Measurements from ENCODE around the gene PRICKLE4.
"Not testable (repeated sequence)": the region's sequence is repeated elsewhere in the genome, so short reads cannot be mapped to it uniquely, and the experiment has no call there.

PRICKLE4 gene

DNA sequence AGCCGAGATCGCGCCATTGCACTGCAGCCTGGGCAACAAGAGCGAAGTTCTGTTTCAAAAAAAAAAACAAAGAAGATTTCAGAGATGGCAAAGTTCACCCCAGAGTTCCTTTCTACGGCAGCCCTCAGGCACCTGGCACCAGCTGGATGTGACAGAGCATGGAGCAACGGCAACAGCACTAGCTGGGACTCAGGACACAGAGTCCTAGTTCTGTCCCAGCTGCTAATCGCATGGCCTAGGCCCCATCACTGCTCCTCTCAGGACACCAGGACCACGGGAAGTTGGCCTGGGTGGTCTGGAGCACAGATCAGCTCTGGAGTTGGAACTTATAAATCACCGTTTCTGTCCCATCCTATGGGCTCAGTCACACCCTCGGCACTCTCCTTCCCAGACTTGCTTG is 34.5 kb upstream of the PRICKLE4 start:
- no peak for DNase-seq

DNA sequence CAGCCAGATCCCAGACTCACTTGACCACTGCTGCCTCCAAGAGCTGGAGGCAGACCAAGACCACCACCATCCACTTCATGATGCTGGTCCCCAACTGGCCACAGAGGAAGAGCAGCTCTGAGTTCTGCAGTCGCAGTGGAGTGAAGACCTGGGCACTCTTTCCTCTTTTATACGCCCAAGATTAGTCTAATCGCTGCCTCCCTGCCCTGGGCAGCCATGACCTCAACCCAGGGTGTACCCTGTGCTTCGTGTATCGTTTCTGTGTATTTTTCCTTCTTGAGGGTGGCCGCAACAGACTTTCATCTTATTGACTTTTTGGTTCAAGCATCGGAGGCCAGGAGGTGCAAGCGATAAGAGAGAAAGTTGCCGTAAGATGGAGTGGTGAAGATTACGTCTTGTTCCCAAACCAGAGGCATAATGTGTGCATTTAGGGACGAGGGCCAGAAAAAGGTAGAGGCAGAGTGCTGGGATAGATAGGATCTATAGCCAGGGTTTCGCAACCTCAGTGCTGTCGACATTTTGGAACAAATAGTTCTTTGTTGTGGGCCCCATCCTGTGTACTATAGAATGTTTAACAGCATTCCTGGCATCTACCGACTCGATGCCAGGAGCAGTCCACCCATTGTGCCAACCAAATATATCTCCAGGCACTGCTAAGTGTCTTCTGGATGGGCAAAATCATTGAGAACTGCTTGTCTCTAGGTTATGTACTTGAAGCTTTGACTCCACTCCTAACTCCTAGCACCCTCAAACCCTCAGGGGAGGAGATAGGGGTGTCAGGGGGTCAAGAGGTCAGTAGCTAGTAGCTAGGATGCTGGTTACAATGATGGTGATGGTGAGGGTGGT is 33.1 kb upstream of the PRICKLE4 start, which contains the start of gene PGC:
Gene PGC, minus strand, starts transcription at position 142 of the 846 bp plus-strand sequence. Its CDS starts 63 bp downstream, at position 79.
- DNase-seq, result no peak

DNA sequence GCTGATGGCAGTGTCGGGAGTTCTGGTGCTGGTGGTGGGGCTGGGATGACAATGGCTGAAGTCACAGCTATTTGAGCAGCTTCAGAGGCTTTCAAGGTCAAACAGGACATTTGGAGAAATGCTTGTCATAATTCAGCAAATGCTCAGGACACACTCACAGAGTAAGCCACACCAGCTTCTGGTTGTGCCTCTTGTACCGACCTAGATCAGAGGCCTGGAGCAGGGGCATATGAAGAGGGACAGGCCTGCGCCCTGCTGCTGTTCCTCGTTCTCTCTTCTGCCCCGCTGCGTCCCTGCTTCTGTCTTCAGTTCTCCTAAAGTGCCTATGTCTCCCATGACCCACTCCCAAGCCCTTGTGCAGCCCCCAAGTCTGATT is 32.5 kb upstream of the PRICKLE4 start:
- no peak for DNase-seq

DNA sequence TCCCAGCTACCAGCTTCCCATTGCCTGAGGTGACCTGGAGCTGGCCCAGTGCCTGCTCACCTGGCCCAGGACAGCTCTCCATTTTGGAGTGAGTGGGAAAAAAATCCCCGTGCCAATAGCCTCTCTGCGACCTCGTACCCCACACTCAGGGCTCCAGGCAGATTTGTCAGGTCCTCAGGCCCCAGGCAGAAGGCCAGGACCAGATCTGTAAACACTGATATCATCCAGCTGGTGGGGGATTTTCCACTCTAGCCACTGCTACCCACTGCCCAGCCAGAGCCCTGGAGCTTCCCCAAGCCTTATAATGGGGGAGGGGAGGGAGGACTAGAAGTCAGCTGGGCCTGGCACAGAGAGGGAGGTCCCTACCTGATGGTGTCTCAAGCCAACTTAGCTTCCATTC is 32.0 kb upstream of the PRICKLE4 start:
- no peak for DNase-seq

DNA sequence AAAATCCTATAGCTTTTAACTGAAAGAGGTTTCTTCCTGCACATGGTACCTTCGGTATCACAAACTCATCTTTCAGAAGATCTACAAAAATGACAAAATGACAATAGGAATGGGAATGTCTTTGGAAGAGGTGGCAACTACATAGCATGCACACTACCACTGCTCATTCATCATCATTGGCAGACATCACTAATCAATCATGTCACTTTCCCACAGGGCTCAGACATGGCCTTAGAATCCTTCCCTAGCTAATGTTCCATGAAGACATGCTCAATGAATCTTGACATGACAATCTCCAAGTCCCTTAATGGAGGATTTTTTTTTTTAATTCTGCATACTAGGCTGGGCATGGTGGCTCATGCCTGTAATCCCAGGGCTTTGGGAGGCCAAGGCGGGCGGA is 30.2 kb upstream of the PRICKLE4 start:
- no peak for DNase-seq

DNA sequence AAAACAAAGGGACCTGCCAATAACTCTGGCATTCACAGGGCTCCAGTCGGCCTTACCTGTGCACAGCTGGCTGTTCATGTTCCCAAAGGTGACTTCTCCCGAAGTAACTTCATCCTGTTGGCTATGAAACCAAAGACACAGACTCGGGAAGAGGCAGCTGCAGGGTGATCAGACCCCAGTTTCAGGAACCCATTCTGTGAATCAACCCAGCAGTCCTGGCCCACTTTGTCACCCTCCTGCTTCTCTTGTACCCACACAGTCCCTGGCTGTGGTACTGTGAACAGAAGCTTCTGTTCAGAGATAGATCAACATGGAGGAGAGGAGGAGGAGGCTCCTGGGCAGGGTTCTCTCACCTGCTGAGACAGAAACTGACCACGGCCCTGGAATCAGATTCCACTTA is 24.7 kb upstream of the PRICKLE4 start:
- DNase-seq, result no peak

DNA sequence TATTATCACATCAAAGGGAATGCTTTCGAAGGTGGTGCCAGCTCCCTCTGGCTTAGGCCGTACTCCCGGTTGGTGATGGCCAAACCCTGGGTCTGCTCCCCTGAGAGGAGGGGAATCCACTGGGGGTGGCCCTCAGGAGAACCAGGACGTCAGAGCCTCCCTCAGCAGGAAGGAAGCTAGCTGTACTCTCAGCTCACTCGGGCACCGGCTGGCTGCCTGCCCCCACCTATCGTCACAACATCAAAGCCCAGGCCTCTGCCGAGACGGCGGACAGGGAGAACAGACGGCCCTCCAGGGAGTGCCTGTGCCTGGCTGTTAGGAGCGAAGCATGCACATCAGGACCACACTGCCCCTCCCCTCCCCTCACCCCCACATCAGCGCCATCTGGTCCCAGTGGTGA is 24.2 kb upstream of the PRICKLE4 start:
- DNase-seq, result no peak

DNA sequence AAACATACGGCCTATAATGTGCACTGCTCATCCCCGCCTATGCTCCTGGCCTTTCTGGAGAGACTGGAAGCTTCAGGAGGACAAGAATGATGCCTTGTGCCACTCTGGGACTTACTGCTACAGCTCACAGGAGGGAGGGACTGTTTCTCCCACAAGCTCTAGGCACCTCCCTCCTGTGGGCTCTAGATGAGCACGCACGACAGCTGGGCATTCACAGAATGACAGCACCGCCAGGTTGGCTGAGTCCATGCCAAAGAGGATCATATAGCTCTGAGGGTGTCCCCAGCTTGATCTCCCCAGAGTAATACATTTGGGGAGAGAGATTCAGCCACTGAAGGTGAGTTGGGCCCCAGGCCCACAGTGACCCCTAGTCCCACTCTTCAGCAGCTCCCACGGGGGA is 23.3 kb upstream of the PRICKLE4 start:
- DNase-seq, result no peak

DNA sequence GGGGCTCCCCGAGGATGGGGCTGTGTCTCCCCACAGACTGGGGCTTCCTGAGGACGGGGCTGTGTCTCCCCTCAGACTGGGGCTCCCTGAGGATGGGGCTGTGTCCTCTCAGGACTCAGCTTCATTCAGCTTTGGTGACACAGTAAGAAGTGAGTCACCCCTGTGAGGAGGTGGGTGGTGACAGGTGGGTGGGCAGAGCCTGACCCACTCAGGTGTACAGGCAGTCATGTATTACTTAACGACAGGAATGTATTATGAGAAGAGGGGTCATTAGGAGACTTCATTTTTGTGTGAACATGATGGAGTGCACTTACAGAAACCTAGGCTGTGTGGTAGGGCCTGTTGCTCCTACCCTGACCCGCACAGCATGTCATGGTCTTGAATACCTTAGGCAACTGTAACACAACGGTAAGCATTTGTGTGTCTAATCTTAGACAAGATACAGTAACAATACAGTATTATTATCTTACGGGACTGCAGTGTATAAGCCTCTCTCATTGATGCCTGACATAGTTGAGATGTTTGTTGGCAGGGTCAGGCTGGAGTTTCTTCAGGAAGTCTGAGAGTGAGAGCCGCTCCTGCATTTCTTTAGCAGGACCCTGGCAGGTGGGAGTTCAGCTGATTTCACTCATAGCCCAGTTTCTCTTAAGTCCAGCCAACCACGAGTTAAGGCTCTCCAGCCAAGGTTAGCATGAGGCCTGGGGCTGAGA is 22.5 kb upstream of the PRICKLE4 start:
- DNase-seq, result no peak

DNA sequence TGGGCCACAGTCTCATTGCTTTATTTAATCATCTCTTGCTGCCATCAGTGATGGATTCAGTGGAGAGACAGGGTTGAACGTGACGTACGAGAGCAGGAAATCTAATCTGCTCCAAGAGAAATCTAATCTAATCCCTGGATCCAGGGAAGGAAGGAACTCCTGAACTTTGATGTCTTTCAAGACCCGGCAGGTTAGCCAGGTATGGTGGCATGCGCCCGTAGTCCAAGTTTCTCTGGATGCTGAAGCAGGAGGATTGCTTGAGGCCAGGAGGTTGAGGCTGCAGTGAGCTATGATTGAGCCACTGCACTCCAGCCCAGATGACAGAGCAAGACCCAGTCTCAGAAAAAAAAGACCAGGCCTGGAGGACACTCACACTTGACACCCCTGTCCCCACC is 21.9 kb upstream of the PRICKLE4 start:
- DNase-seq, result no peak

DNA sequence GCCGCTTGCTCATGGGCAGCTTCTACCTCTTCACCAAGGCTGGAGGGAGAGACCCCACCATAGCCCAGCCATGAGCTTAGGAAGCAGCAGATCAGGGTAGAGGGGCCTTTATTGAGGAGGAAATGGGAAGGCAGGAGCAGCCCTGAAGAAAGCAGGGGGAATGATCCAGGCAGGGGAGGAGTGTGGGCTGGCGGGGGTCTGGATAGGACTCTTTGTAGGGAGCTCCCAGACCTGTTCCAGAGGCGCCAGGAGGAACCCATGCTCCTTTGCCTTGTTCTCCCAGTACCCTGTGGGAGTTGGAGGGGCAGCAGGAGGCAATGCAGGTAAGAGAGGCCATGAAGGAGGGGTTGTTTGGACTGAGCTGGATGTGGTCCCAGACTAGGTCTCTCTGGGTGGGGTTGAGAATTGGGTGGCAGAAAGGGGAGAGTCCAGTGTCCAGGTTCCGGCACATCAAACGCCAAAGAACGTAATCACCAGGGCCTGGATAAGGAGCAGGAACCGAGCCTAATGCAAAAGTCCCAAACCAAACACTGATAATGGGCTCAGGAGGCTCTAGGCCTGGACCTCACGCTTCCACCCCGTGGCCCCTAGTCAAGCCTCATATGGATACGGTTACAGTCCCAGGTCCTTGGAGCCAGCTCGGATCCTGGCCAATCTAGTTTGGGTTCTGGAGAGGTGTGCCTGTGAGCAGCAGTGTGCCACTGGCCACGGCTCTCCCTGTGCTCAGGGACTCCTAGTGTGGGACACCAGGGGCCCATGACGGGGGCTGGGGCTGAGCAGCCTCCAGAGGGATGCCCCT is 21.3 kb upstream of the PRICKLE4 start:
- no peak for DNase-seq

DNA sequence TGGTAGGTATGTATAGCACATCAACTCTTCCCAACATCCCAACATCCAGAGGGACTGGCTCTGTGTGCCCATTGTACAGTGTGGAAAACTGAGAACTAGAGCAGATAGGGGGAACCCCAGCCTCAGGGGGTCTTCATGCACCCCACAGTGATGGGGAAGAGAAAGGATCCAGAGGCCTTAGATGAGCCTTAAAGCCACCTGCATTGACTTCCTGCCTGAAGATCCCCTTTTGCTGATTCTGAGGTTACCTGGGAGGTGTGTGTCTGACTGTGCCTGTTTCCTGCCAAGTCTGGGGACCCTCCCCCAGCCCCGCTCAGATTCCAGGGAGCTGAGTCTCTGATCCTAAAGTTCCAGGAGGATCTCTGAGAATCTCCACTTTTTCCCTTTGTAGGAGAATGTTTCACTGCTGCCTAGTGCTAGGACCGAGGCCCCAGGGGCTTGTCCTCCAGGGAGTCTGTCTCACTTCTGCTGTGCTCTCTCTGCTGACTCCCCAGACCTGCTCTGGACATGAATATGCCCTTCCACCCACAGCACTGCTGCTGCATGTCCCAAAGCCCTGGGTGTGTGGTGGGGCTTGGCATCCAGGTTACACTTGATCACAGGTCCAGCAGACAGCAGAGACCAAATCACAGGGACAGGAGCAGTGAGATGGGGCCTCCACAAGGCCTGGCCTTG is 20.5 kb upstream of the PRICKLE4 start:
- no peak for DNase-seq

DNA sequence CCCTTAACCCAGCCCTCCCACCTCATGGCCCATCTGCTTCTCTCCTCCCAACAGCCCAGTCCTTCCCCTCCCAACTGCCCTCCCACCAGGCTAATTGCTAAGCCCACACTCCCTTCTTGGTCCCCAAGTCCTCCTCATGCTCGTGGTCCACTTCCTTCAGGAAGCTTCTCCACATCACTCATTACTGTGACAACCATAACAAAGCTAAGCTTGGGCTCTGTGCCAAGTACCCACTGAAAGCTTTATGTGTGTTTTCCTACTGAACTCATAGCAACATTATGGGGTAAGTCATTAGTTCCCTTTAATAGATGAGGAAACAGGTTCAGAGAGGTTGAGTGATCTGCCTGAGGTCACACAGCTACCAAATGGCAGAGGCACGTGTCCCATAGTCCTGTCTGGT is 17.1 kb upstream of the PRICKLE4 start:
- no peak for DNase-seq

DNA sequence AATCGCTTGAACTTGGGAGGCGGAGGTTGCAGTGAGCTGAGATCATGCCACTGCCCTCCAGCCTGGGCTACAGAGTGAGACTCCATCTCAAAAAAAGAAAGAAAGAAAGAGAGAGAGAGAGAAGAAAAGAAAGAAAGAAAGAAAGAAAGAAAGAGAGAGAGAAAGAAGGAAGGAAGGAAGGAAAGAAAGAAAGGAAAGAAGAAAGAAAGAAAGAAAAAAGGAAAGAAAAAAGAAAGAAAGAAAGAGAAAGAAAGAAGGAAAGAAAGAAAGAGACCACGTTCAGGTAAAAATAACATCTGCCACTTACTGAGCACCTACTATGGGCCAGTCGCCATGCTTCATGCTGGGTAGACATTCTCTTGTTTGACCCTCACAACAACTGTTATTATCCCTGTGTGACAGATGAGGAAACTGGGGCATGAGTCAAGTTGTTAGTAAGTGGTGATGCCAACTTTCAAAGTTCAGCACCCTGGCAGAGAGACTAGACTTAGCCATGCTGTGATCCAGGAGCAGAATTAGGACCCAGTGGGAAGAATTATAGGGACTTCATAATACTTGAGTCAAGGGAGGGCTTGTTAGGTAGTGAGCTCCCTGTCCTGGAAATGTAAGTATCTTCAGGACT is 14.4 kb upstream of the PRICKLE4 start:
- not testable (repeated sequence) for DNase-seq

DNA sequence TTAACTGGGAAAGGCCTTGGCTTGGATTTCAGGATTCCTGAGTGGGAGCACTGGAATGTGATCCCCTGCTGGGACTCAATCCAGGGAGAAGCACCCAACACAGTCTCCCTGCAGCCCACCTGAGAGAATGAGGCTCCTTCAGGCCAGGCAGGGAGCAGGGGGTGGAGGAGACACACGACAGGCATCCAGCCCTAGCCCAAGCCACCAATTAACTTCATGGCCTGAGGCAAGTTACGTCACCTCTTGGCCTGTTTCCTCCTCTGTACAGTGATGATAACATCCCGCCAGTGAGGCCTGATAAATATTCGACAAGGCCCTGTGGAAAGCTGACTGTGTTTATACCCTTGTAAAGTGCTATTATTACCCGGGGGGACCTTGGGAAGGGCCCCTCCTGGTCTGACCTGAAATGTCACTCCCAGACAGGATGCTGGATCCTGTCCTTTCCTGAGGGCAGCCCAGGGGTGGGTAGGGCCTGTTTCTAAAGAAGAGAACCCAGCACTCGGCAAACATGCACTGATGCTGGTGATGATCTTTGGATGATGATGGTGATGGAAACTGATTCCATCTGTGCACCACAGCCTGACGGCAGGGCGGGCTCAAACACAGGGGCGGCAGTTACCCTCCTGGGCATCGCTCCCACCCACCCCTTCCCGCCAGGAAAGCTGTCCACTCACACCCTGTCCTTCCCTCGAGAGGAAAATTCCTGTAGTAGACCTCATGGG is 13.3 kb upstream of the PRICKLE4 start:
- DNase-seq, result no peak

DNA sequence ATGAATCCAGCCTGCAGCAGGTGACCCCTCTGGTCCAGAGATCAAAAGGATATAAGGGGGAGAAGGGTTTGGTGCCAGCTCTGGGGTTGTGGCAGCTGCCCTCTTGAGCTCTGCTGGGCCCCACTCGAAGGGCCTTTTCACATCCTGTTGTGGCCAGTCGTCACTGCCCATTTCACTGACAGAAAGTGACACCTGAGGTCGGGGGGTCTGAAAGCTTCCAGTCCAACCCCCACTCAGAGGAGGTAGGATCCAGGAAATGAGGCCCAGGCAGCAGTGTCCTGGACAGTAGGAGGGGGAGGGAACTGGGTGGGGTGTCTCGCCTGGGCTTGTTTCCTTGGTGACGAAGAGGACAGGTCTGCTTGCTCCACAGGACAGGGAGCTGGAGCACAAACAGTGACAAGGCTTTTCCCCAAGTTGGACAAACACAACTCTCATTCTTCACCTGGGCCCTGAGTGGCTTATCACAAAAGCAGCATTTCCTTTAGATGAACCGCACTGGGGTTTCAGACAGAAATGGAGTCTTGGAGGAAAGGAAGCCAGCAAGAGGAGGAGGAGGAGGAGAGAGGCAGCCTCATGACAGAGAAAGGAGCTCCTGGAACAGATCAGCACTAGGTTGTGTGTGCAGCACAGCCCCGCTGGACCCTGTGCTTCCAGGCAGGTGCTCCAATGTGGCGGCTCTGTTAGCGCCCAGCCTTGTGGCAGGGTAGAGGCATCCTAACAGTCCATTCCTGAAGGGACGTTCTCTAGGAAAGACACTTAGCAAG is 11.9 kb upstream of the PRICKLE4 start:
- DNase-seq, result no peak

DNA sequence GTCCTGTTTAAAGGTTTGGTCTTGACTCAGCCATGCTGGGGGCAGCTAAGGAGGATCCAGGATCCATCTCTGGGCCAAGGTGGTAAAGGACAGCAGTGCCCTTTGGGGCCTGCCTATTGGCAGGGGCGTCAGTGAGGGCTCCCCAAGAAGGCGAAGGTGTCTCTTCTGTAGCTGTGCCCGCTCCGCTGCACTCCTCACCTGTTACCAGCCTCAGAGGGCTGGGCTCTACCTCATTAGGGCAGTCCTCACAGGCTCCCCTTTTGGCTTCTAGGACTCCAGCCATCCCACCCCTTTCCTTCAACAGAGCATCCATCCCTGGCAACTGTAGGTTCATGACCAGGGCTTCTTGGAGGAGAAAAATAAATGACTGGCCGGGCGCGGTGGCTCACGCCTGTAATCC is 11.2 kb upstream of the PRICKLE4 start:
- DNase-seq, result no peak

DNA sequence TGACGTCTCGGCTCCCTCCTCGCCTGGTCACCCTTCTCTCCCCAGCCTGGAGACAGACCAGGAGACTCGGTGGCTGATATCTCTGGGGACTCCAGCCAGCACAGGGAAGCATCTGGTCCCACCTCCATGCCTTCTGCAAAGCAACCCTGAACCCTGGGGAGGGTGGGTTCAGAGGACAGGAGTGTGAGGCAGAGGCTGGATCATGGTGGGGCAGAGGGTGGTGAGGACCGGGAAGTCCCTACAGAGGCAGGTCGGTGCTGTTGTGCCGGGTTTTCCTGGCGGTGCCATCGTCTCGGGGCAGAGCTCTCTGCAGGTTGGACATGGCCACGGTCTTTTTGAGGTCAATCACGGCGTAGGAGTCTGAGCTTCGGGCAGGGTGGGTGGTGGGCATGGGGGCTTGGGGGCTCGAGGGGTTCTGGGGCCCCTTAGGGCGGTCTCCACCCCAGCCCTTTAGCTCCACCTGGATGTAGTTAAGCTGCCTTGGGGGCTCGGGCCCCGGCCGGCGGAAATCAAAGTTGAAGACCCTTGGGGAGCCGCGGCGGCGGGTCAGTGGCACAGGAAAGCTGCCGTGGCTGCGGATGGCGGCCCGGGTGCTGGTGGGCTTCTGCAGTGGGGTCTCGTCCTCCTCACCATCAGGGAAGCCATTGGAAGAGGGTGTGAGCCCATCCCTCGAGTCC is 10.1 kb upstream of the PRICKLE4 start:
- DNase-seq, result no peak

DNA sequence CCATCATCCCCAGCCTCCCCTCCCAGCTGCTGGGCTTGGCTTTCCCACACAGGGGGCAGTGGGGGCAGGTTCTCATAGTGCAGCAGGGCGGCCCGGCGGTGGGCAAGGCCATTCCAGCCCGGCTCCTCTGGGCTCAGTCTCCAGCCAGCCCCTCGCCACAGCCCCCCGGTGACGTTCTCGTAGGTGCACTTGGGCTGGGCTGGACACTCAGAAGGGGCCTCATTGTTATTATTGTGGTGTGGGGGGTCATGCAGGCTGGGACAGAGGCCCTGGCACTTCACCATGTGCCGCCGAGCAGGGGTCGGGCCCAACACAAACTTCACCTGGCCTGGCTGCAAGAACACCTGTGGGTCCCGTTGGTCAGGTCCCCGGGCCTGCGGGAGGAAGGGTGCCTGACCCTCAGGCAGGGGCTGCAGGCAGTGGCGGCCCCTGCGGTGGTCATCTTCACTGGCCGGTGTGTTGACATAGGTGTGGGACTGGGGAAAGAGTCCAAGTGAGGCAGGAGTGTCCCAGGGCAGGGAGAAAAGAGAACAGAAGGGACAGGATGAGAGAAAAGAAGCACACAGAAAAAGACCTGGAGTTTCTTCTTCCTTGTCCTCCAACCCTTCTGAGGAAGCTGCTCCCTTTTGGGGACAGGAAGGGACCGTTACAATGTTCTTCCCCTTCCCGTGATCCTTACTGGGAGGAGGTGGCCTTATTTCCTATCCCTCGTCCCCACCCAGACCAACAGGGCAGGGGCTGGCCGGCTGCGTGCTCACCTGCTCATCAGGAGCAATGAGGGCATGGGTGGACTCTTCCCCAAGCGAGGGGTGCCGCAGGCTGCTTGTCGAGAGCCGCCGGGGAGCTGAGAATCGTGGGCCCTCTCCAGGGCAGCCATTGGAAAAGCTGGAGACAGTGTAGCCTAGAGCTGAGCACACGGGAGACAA is 9.3 kb upstream of the PRICKLE4 start:
- no peak for DNase-seq
